ENCODE measurements around the gene GGTA1.
"Not testable (repeated sequence)": the region's sequence is repeated elsewhere in the genome, so short reads cannot be mapped to it uniquely, and the experiment has no call there.

GGTA1 gene

GRCh38 chr9:121455527-121456239, 44.0 kb downstream of the GGTA1 start:
- no peak for DNase-seq

GRCh38 chr9:121454972-121455371, 44.7 kb downstream of the GGTA1 start:
- DNase-seq = no peak

- DNase-seq = no peak
Observed at GRCh38 chr9:121453232-121453892, 46.3 kb downstream of the GGTA1 start.

- no peak for DNase-seq
Observed at GRCh38 chr9:121452085-121452484, 47.6 kb downstream of the GGTA1 start.

GRCh38 chr9:121451586-121451985, 48.1 kb downstream of the GGTA1 start:
- DNase-seq = no peak

DNA sequence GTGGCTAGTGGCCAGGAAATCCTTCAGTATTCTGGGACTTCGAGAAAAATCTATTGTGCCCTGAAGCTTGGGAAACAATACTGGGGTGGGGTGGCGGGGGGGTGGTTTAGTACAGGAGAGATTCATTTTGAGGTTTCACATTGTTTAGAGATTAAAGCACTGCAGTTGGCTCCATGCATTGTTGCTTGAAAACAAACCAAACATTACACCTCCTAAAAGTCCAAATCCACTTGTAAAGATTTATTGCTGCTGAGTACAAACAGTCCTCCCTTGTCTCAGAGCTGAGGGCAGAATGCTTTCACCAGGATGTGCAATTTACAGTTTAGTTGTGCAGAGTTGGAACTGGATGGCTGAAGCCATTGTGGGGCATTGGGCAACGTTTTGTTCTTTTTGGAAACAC, 49.4 kb downstream of the GGTA1 start:
- DNase-seq = no peak

DNA sequence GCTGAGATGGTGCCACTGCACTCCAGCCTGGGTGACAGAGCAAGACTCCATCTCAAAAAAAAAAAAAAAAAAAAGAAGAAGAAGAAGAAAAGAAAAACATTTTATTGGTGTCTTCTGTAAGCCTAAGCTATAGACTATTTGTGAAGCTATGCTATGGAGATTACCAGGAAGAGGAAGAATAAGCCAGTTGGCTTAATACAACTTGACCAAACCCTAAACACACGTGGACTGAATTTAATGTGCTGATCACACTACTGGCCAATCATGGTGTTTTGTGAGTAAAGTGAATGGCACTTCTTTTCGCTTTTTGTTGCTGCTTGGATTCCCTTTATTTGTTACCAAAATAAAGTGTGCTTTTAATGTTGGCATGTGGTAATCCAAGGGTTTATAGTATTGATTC, 49.9 kb downstream of the GGTA1 start:
- no peak for DNase-seq

- DNase-seq = no peak
Observed at GRCh38 chr9:121447321-121447834, 52.3 kb downstream of the GGTA1 start.

DNA sequence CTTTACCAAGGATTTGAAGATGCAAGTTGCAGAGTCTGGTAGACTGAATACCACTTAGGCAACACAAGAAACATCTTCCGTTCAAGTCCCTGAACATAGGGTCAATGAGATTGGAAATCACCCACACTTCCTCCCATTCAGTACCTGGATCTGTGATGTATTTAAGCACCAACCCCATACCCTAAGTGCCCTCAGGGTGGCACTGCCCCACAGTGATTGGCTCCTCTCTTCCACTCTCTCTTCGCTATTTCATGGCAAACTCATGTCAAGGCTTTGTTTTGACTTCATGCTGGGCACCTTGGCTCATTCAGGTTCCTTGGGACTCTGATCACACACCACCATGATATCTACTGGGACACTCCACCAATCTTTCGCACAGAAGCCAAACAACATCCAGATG, 53.7 kb downstream of the GGTA1 start:
- DNase-seq = no peak

- DNase-seq = no peak
Observed at GRCh38 chr9:121443981-121444380, 55.7 kb downstream of the GGTA1 start.

GRCh38 chr9:121441165-121441564, 58.5 kb downstream of the GGTA1 start:
- DNase-seq = no peak

DNA sequence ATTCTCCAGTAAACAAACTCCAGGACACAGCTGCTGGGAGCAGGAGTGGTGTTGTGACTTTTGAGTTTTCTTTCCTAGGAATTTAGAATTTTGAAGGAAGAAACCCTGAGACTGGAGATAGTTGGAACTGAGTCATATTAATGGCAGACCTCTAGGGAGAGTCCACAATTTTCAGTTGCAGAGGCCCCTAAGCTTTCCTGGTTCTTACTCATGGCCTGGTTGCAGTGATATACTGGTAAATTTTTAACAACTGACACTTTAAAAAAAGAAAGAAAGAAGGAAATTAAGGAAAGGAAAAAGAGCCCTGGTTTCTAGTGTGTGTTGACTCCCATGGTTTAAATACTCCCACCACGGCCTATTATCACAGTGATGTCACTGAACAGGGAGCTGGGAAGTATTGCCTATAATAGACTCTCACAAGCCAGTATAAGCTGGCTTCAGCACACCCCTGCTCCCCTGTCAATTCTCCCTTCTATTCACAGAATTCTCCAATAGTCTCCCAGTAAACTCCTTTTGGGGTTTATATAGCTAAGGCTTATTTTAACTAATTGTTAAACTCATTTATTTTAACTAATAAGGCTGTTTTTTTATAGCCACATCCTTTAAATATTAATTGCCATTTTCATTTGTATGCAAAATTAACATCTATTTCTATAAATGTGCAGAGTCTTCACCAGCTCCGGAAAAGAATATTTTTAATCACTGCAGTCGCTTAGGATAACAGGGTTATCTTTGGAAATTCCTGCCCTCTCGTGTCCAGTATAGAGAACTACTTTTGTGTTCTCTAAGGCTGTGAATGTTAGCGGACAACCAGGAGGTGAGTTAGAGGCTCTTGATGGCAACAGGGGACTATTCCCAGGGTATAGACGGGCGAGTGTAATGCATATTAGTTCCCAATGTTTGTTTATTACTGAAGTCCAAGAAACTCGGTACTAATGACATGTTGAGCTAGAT, 59.7 kb downstream of the GGTA1 start:
- no peak for DNase-seq

- no peak for DNase-seq
Observed at GRCh38 chr9:121439016-121439415, 60.6 kb downstream of the GGTA1 start.

DNA sequence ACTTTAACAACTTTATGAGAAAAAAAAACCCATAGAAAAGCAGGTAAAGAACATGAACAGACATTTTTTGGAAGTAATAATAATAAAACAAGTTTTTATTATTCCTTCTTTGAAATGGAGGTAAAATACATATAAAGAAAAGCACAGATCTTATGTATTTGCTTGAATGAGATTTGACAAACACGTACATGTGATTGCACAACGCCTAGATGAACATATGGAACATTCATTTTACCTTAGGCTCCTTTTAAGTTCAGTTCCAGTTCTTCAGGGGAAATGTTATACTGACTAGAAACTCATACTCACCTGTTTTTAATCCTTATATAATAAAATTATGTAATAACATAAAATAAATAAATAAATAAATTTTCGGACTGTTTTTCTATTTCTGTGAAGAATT, 61.8 kb downstream of the GGTA1 start:
- DNase-seq = no peak

DNA sequence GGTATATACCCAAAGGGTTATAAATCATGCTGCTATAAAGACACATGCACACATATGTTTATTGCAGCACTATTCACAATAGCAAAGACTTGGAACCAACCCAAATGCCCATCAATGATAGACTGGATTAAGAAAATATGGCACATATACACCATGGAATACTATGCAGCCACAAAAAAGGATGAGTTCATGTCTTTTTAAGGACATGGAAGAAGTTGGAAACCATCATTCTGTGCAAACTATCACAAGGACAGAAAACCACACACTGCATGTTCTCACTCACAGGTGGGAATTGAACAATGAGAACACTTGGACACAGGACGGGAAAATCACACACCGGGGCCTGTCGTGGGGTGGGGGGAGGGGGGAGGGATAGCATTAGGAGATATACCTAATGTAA, 62.6 kb downstream of the GGTA1 start:
- DNase-seq = not testable (repeated sequence)

DNA sequence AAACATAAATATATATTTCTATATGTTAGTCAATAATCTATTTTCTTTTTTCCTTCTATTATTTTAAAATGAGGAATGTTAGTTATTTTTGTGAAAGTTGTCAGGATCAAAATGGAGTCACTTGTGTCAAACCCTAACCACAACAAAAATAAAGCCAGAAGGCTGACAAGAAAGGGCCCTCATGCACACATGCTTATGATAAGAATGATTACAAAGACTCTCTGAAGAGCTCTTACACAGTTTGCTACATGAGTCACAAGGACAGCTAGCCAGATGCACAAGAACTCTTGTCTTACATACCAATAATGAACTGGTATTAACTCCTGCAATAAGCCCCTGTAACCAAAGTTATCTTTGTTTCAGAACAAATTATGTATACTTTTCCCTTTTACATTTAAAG, 64.7 kb downstream of the GGTA1 start:
- no peak for DNase-seq

DNA sequence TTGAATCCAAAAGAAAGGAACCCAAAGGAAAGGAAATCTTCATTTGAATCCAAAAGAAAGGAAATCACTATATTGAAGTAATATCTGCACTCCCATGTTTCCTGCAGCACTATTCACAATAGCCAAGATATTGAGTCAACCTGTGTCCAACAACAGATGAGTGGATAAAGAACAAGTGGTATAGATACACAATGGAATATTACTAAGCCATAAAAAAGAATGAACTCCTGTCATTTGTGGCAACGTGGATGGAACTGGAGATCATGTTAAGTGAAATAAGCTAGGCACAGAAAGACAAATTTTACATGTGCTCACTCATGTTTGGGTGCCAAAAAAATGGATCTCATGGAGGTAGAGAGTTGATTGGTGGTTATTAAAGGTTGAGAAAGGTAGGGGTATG, 71.7 kb downstream of the GGTA1 start:
- DNase-seq = no peak

- DNase-seq = no peak
Observed at GRCh38 chr9:121424024-121424432, 75.6 kb downstream of the GGTA1 start.

DNA sequence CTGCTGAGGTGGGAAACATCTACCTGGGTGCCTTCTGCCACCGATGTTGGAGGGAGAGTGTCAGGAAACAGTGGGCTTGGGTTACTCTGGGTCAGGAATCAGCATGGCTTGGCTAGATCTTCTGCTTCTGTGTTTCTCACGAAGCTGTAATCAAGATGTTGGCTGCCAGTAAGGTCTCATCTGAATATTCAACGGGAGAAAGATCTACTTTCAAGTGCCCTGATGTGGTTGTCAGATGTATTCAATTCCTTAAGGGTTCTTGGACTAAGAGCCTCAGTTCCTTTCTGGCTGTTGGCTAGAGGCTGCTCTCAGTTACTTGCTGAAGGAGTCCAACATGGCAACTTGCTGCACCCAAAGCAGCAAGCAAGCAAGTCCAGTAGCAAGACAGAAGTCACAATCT, 87.7 kb downstream of the GGTA1 start:
- no peak for DNase-seq

GRCh38 chr9:121405899-121406298, 93.7 kb downstream of the GGTA1 start:
- no peak for DNase-seq
